AG04450 (cell line): ENCODE results near the gene SST. TPM values are rescaled to one million over a fixed set of nuclear protein-coding genes. Genes with fewer than 3 reads are reported as not detected.
"Not testable (repeated sequence)": the region's sequence is repeated elsewhere in the genome, so short reads cannot be mapped to it uniquely, and the experiment has no call there.

Experiments used
- CTCF ChIA-PET: fragments of 300-600, 350-600 bp; formaldehyde crosslinking; extraction: SDS; loops from one replicate; lab custom pipeline; 2022; ENCODE audit warnings: antibody characterized with exemption, inconsistent platforms; lab: Charles Lee
- POLR2A ChIA-PET: fragments of 350-600 bp; formaldehyde crosslinking; extraction: SDS; loops from one replicate; lab custom pipeline; 2021; ENCODE audit warnings: antibody characterized with exemption, inconsistent platforms; lab: Yijun Ruan, JAX
- DNase-seq: peaks from one replicate; pipeline ENCODE4 v3.0.0-alpha.2; 2011; ENCODE audit warnings: low read depth, low spot score
- H3K27ac ChIP-seq: one replicate; pipeline ENCODE4 v1.5.1; 2012; ENCODE audit warnings: low read depth, low read length, control low read depth
- H3K27me3 ChIP-seq: one replicate; pipeline ENCODE4 v1.6.0; 2012; ENCODE audit warnings: low read length; ENCODE audit not compliant: control insufficient read depth, insufficient read depth
- H3K4me3 ChIP-seq: 2 replicates; pipeline ENCODE4 v1.5.1; 2011; ENCODE audit warnings: mild to moderate bottlenecking, low read depth, low read length, control low read depth
- H3K9me3 ChIP-seq: 2 replicates; pipeline ENCODE4 v1.5.1; 2012; ENCODE audit warnings: low read length; ENCODE audit not compliant: control insufficient read depth, insufficient read depth
- CTCF ChIP-seq: IDR thresholded peaks from 2 replicates; pipeline ENCODE4 v1.5.1; 2011; ENCODE audit warnings: low read depth, low read length, control low read depth, inconsistent platforms
- polyA plus RNA-seq: library from polyadenylated mRNA; depleted of rRNA; stranded (reverse); fragments of >200 nt; gene quantifications from 2 replicates; pipeline ENCODE4 v1.2.3, GENCODE V29; 2011

Gene SST
- polyA plus RNA-seq, 1 experiment: not detected

GRCh38 chr3:187686621-187687273, 16.6 kb upstream of the SST start:
- ChIA-PET CTCF (interaction anchor here (2.3 to 4.5 kb wide), 2 partner anchors 8 to 368 kb away, joined by 9 to 40 read pairs; no protein-coding TSS in a partner anchor), POLR2A (no interaction called here)
- no peak overlapping the region for H3K27ac ChIP-seq
- no peak for TF ChIP-seq CTCF
- H3K9me3 ChIP-seq: no peaks in the 10 kb centered on the region; the same call in 1 of the 2 replicates
- no peak overlapping the region for H3K4me3 ChIP-seq
- no peak for DNase-seq
- peaks cover 11% of the 10 kb centered on the region for H3K27me3 ChIP-seq

GRCh38 chr3:187685948-187686347, 15.8 kb upstream of the SST start:
- DNase-seq: no peak
- H3K9me3 ChIP-seq: no peaks in the 10 kb centered on the region; the same call in 1 of the 2 replicates
- CTCF ChIA-PET: interaction anchor here (2.3 kb wide), 1 partner anchor 367 kb away, joined by 9 read pairs; no protein-coding TSS in a partner anchor
- H3K27me3 ChIP-seq: peaks cover 14% of the 10 kb centered on the region
- no peak overlapping the region for H3K4me3 ChIP-seq
- TF ChIP-seq CTCF: no peak
- POLR2A ChIA-PET: no interaction called here
- no peak overlapping the region for H3K27ac ChIP-seq

GRCh38 chr3:187684880-187685279, 14.7 kb upstream of the SST start:
- POLR2A ChIA-PET: no interaction called here
- TF ChIP-seq CTCF: no peak
- Histone ChIP-seq H3K4me3 (no peak overlapping the region), H3K27ac (no peak overlapping the region), H3K27me3 (peaks cover 18% of the 10 kb centered on the region), H3K9me3 (no peaks in the 10 kb centered on the region; the same call in 1 of the 2 replicates)
- CTCF ChIA-PET: interaction anchor here (1.3 to 10.6 kb wide), 3 partner anchors 69 to 546 kb away, joined by 3 to 696 read pairs (median 3); partner anchors contain the start of gene RPL39L
- DNase-seq: no peak

GRCh38 chr3:187684444-187684843, 14.2 kb upstream of the SST start:
- H3K27me3 ChIP-seq: peaks cover 18% of the 10 kb centered on the region
- no peak for TF ChIP-seq CTCF
- H3K4me3 ChIP-seq: no peak overlapping the region
- no peaks in the 10 kb centered on the region; the same call in 1 of the 2 replicates for H3K9me3 ChIP-seq
- no peak overlapping the region for H3K27ac ChIP-seq
- ChIA-PET POLR2A (no interaction called here), CTCF (interaction anchor here (1.2 to 10.6 kb wide), 4 partner anchors 28 to 545 kb away, joined by 3 to 696 read pairs (median 3); partner anchors contain the start of gene RPL39L)
- no peak for DNase-seq

GRCh38 chr3:187681756-187682155, 11.6 kb upstream of the SST start:
- DNase-seq, H3K27ac ChIP-seq, H3K9me3 ChIP-seq, H3K4me3 ChIP-seq, POLR2A ChIA-PET: not testable (repeated sequence)
- peaks cover 18% of the 10 kb centered on the region for H3K27me3 ChIP-seq
- CTCF ChIA-PET: interaction anchor here (0.6 to 10.6 kb wide), 17 partner anchors 10 to 1585 kb away, joined by 3 to 696 read pairs (median 5); partner anchors contain the start of genes RPL39L and RTP2
